Measurements from ENCODE around the gene TECRL. TPM values are rescaled to one million over a fixed set of nuclear protein-coding genes. Genes with fewer than 3 reads are reported as not detected.

Gene TECRL
- total and polyA plus RNA-seq, 7 donors, result 5.0 to 65.0 (median 47.9) TPM

- Histone ChIP-seq H3K4me1 (no peaks in the 10 kb centered on the region), H3K4me3 (no peak overlapping the region), H3K36me3 (ENCODE audit: insufficient read depth in 1 of 2, low read depth in 1 of 2) (no peaks in the 10 kb centered on the region), H3K9me3 (peaks cover 5% of the 10 kb centered on the region), H3K27ac (no peak overlapping the region), H3K27me3 (ENCODE audit: insufficient read depth in 3 of 3, low read length in 2 of 3) (no peaks in the 10 kb centered on the region)
- no peak for DNase-seq
- 87 to 91% (median 87%) methylated on average over 1 of the region's 1 CpG for WGBS, 3 donors
- no peak for TF ChIP-seq CTCF (IDR thresholded peaks at IDR 0.05)
- intact Hi-C loops (cut with DNase I), result no loop called here
- peak in 1 of 4 donors; percentile 48 for ATAC-seq
Measured at GRCh38 chr4:64326507-64326906, 82.7 kb downstream of the TECRL start.

- WGBS, 3 donors, result 82 to 85% (median 82%) methylated on average over 4 of the region's 4 CpGs
- ATAC-seq (no peak), DNase-seq (no peak)
- H3K27ac ChIP-seq, result no peak overlapping the region
- H3K27me3 ChIP-seq (ENCODE audit: insufficient read depth in 3 of 3, low read length in 2 of 3), result no peaks in the 10 kb centered on the region
- no peaks in the 10 kb centered on the region for H3K4me1 ChIP-seq
- TF ChIP-seq CTCF (IDR thresholded peaks at IDR 0.05), result no peak
- intact Hi-C loops (cut with DNase I), result no loop called here
- H3K36me3 ChIP-seq (ENCODE audit: insufficient read depth in 1 of 2, low read depth in 1 of 2), result peaks cover 0 to 6% of the 10 kb centered on the region in 2 donors
- no peak overlapping the region for H3K4me3 ChIP-seq
- no peaks in the 10 kb centered on the region for H3K9me3 ChIP-seq
Measured at GRCh38 chr4:64306255-64306565, 103.0 kb downstream of the TECRL start.

GRCh38 chr4:64305565-64306254 lies 103.5 kb downstream of the TECRL start:
- Histone ChIP-seq H3K4me1 (no peaks in the 10 kb centered on the region), H3K27me3 (ENCODE audit: insufficient read depth in 3 of 3, low read length in 2 of 3) (no peaks in the 10 kb centered on the region), H3K36me3 (ENCODE audit: insufficient read depth in 1 of 2, low read depth in 1 of 2) (peaks cover 0 to 6% of the 10 kb centered on the region in 2 donors), H3K27ac (no peak overlapping the region), H3K4me3 (no peak overlapping the region), H3K9me3 (no peaks in the 10 kb centered on the region)
- WGBS, 3 donors, result 38 to 62% (median 49%) methylated on average over 1 of the region's 1 CpG
- intact Hi-C loops (cut with DNase I), result no loop called here
- ATAC-seq, result no peak
- no peak for TF ChIP-seq CTCF (IDR thresholded peaks at IDR 0.05)
- no peak for DNase-seq

GRCh38 chr4:64272432-64272831 lies 136.8 kb downstream of the TECRL start:
- Histone ChIP-seq H3K27me3 (ENCODE audit: insufficient read depth in 3 of 3, low read length in 2 of 3) (no peaks in the 10 kb centered on the region), H3K27ac (no peak overlapping the region), H3K4me3 (peak overlapping the region; percentile 59), H3K36me3 (ENCODE audit: insufficient read depth in 1 of 2, low read depth in 1 of 2) (no peaks in the 10 kb centered on the region), H3K4me1 (no peaks in the 10 kb centered on the region), H3K9me3 (no peaks in the 10 kb centered on the region)
- intact Hi-C loops (cut with DNase I), result no loop called here
- ATAC-seq (peak; percentile 20 to 57 (median 35)), DNase-seq (peak in 1 of 2 donors; percentile 36)
- no peak for TF ChIP-seq CTCF (IDR thresholded peaks at IDR 0.05)
- WGBS, 3 donors, result 78 to 88% (median 82%) methylated on average over 14 of the region's 14 CpGs

- Histone ChIP-seq H3K4me3 (peak overlapping the region; percentile 59), H3K27me3 (ENCODE audit: insufficient read depth in 3 of 3, low read length in 2 of 3) (no peaks in the 10 kb centered on the region), H3K27ac (no peak overlapping the region), H3K9me3 (no peaks in the 10 kb centered on the region), H3K4me1 (no peaks in the 10 kb centered on the region), H3K36me3 (ENCODE audit: insufficient read depth in 1 of 2, low read depth in 1 of 2) (no peaks in the 10 kb centered on the region)
- no peak for TF ChIP-seq CTCF (IDR thresholded peaks at IDR 0.05)
- DNase-seq, result peak; percentile 20 to 41
- intact Hi-C loops (cut with DNase I), result no loop called here
- ATAC-seq, result peak; percentile 72 to 84 (median 78)
- WGBS, 3 donors, result 52 to 67% (median 54%) methylated on average over 9 of the region's 9 CpGs
Measured at GRCh38 chr4:64271601-64272081, 137.6 kb downstream of the TECRL start.

Data from psoas muscle (tissue), 8 donors.